GM12872 (cell line): ENCODE results near the gene SEMA3B.

Experiments
- TF ChIP-seq, protein P1 (sequence below): IDR thresholded peaks from 3 replicates; pipeline ENCODE4 v1.5.1; 2011; ENCODE audit warnings: low read depth, mild to moderate bottlenecking, low read length, moderate library complexity; ENCODE audit not compliant: insufficient read depth

SEMA3B gene

DNA sequence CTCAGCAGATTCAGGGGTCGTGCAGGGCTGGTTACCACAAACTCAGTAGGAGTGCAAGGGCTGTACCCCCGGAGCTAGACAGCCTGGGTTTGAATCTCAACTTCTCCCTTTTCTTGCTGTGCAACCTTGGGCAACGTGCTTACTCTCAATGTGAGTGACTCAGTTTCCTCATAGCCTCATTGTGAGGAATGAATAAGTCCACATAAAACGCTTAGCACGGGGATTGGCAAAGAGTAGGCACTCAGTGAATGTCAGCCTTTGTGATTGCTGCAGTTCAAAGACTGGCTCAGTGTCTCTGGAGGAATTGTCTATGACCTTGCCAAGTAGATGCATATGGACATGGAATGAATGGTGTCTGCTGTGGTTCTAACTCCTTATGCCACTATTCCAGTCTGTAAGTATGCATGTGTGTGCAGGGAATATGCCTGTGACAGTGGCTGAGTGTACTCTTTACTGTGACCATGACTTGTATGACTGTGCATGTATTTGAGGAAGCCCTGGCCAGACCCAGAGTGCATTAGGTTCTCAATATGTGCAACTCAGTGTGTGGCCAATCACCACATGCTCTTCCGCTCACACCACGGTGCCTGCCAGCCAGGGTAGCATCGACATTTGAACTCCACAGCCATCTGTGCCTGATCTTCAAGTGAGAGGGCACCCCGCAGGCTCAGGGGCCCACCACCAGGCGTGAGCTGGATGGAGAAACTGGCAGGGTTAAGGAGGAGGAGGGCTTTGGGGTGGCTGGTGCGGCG lies 31.2 kb downstream of the SEMA3B start:
- TF ChIP-seq, protein P1, sequence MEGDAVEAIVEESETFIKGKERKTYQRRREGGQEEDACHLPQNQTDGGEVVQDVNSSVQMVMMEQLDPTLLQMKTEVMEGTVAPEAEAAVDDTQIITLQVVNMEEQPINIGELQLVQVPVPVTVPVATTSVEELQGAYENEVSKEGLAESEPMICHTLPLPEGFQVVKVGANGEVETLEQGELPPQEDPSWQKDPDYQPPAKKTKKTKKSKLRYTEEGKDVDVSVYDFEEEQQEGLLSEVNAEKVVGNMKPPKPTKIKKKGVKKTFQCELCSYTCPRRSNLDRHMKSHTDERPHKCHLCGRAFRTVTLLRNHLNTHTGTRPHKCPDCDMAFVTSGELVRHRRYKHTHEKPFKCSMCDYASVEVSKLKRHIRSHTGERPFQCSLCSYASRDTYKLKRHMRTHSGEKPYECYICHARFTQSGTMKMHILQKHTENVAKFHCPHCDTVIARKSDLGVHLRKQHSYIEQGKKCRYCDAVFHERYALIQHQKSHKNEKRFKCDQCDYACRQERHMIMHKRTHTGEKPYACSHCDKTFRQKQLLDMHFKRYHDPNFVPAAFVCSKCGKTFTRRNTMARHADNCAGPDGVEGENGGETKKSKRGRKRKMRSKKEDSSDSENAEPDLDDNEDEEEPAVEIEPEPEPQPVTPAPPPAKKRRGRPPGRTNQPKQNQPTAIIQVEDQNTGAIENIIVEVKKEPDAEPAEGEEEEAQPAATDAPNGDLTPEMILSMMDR = no peak

DNA sequence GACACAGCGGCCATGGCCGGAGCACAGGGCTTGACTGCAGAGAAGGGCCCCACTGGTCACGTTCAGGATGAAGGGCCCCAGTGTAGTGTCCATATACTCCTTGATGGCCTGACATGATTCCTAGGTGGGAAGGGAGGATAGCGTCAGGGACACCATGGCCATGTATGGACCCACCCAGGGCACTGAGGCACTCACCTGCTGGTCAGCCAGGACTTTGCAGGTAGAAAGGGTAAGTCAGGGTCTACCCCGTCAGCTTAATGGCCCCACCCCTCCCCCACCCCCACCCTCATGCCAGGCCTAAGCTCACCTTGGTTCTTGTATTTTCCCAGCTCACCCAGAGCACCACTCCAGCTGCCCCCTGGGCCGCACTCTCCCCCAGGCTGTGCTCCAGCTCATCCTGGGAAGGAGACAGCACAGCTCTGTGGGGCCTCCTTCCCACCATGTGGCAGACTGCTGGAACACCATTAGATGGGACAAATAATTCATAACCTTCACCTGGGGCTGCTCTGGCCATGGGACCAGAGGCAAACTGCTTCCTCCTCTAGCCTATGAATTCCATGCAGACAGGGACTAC lies 31.8 kb downstream of the SEMA3B start:
- TF ChIP-seq, protein P1 = no peak

DNA sequence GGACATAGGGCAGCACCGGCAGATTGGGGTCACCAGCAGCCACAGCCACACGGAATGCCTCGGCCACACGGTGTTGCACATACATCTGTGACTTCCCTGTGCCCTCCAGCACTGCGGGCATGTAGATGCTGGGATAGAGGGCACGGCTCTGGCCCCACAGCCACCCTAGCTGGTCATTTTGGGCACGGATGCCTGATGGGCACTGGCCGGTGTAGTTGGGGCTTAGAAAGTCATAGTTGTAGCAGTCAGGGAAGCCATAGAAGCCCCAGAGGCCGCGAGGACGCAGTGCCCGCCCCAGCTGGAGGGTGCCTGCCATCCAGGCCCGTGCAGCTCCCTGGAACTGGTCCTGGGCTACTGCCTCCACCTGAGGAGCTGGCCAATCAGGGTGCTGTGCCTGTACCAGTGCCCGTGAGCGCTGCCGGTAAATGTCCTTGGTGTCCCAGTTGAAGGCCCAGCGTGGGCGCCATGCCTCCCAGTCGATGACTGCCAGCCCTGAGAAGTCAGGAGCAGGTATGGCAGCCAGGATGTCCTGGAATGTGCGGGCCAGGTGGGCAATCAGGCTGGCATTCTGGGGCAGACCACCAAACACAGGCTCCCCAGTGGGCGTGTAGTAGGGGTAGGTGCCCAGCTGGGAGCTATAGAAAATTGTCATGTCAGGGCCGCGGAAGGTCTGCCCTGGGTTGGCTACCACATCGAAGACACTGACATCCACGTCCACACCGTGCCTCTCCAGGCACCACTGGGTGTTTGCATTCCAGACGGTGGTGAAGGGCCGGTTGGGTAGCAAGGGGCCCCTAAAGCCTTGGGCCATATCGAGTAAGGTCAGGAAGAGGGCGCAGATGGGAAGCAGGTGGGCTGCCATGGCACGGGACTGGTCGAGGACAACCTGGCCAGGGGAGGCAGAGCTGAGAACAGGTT lies 33.4 kb downstream of the SEMA3B start:
- TF ChIP-seq, protein P1 = no peak

DNA sequence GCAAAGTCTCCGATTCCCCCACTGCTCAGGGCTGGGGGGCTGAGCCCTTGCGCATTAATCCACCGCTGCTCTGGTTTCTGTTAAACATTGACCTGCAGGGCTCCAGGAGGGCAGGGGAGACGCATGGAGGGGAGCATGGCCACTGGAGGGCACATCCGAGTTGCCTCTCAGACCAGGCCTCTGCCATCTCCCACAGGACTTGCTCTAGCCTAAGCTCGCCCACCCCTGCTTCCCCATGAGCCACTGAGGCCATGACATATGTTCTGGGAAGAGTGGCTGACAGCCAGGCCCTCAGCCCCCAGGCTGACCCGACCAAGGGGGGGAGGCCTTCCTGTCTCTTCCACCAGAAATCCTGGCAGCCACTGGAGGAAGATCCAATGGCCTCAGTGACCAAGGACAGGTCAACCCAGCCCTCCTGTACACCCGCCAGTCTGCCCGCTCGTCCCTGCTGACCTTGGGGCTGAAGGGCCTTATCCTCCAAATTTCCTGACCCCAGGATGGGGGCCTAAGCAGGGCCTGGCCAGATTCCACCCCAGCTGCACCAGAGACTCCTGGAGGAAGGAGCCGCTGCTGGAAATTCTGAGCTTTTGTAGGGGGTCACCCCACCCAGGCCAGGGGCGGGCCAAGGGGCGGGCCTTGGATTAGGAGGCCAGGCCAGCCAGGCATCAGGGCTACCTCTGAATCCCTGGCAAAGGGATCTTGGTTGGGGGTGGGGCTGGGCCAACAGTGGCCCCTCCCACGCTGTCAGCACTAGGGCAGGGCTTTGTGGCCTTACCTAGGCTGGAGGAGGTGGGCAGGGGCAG lies 34.3 kb downstream of the SEMA3B start, which contains the start of gene HYAL1:
Gene HYAL1 (minus strand): TSS at position 562 of the 803 bp plus-strand sequence. CDS start 618 bp downstream, outside the sequence.
- TF ChIP-seq, protein P1 = no peak

DNA sequence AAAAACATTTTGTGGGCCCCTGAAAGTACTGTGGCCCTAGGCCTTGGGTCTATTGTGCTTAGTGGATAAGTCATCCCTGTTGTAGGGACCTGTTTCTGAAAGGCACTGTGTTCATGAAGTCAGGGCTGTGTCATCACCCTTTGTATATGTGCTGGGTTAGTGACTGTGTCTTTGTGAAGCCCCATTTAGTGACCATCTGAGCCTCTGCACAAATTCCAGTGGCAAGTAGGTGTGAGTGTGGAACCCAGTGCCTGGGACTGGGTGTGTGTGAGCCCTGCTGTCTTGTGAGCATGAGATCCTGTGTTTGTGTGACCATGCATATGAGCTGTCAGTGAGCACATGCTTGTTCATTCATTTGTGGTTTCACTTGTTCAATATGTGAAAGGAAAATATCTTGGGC lies 35.7 kb downstream of the SEMA3B start:
- TF ChIP-seq, protein P1 = no peak

DNA sequence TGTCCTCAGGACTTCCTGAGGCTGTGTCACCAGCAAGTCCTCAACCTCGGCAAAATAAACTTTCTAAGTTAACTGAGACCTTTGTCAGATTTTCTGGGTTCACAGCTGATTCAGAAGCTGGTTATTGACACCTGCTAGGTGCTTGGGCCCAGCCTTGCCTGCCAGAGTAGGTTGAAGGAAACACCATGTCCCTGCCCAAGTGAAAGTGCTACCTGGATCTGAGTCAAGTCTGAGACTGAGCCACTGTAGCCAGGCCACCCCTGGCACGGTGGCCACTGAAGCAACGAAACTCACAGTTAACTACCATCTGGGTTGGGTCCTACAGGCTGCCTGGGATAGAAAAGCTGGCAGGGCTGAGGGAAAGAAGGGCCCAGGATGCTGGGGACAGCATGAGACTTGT lies 45.4 kb downstream of the SEMA3B start:
- TF ChIP-seq, protein P1 = no peak

DNA sequence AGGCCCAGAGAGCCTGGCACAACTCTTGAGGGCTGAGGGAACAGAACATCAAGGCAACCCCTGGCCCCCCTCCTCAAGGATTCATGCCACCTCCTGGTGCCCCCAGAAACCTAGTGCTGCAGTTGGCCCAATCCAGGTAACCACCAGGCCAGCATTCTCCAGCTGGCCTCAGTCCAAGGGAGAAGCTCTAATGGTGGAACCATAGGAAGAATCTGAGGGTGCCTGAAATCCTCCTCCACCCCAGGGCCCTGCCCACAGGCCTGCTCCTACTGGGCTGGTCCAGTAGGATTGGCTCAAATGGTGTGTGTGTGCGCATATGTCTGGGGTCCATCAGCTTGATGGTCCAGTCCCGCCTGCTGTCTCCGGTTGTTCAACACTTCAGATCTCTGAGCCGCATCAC lies 45.9 kb downstream of the SEMA3B start:
- TF ChIP-seq, protein P1 = no peak
